Vagina (tissue), 2 donors: ENCODE results near the gene KHDC3L.

Experiments
- CTCF ChIP-seq, 3 experiments: fragments of 450-650 bp in 2 of 3; fragments of 200-600 bp in 1 of 3; sonication (generic) in 1 of 3; IDR thresholded peaks; one replicate each; pipeline ENCODE4 v1.5.1; 2017 to 2019; ENCODE audit warnings: antibody characterized with exemption in 3 of 3, mild to moderate bottlenecking in 2 of 3, moderate library complexity in 2 of 3
- POLR2A ChIP-seq, 2 donors: fragments of 450-650 bp; IDR thresholded peaks; one replicate each; pipeline ENCODE4 v1.6.1; 2017; ENCODE audit warnings: antibody characterized with exemption in 2 of 2, mild to moderate bottlenecking in 2 of 2, moderate library complexity in 2 of 2
- POLR2AphosphoS5 ChIP-seq, 2 donors: sonication (generic); formaldehyde crosslinking; IDR thresholded peaks; one replicate each; pipeline ENCODE4 v1.9.0; 2017; ENCODE audit warnings: antibody characterized with exemption in 2 of 2, mild to moderate bottlenecking in 2 of 2, low read depth in 1 of 2; ENCODE audit not compliant: insufficient read depth in 1 of 2

- TF ChIP-seq CTCF (IDR thresholded peaks at IDR 0.05) (no peak), POLR2A (IDR thresholded peaks at IDR 0.05) (no peak), POLR2AphosphoS5 (IDR thresholded peaks at IDR 0.05; ENCODE audit: insufficient read depth in 1 of 2, low read depth in 1 of 2) (no peak)
These were observed 21.1 kb upstream of the KHDC3L start for GRCh38 chr6:73341335-73341734.
